Panc1 (cell line): ENCODE measurements around the gene CDK8. TPM values are rescaled to one million over a fixed set of nuclear protein-coding genes. Genes with fewer than 3 reads are reported as not detected.

ENCODE experiments used
- ATAC-seq: fragments of 200-7000 bp; cut with Tn5 transposase; 2 replicates; pipeline ENCODE4 v1.9.1; 2020; ENCODE audit warnings: mild to moderate bottlenecking, moderate library complexity
- BruUV-seq: library from RNA; stranded (reverse); fragments of 400-500 nt; replicated peaks from 2 replicates; lab custom pipeline; 2021; lab: Mats Ljungman, UMichigan
- CTCF ChIA-PET: fragments of 300-600 bp; sonication (Branson Sonifier 250); formaldehyde crosslinking; loops from one replicate; lab custom pipeline; 2022; ENCODE audit warnings: antibody characterized with exemption; lab: Charles Lee
- POLR2A ChIA-PET: fragments of 300-600 bp; sonication (Branson Sonifier 250); formaldehyde crosslinking; loops from one replicate; lab custom pipeline; 2022; ENCODE audit warnings: antibody characterized with exemption; lab: Charles Lee
- DNase-seq: peaks from one replicate; pipeline ENCODE4 v3.0.0-alpha.2; 2010; ENCODE audit warnings: low read depth, low spot score
- H3K27ac ChIP-seq: 2 replicates; pipeline ENCODE4 v1.5.1; 2011; ENCODE audit warnings: mild to moderate bottlenecking, low read length, inconsistent platforms
- H3K27me3 ChIP-seq: fragments of 200-500 bp; sonication (Bioruptor generic); 2 replicates; pipeline ENCODE4 v1.6.0; 2014; ENCODE audit warnings: low read length, inconsistent platforms; ENCODE audit not compliant: control insufficient read depth, insufficient read depth
- H3K36me3 ChIP-seq: fragments of 200-500 bp; sonication (Bioruptor generic); 2 replicates; pipeline ENCODE4 v1.5.1; 2014; ENCODE audit warnings: inconsistent platforms, mild to moderate bottlenecking, low read length, moderate library complexity; ENCODE audit not compliant: control insufficient read depth, insufficient read depth
- H3K4me1 ChIP-seq: 2 replicates; pipeline ENCODE4 v1.5.1; 2011; ENCODE audit warnings: inconsistent platforms, mild to moderate bottlenecking, low read length, moderate library complexity; ENCODE audit not compliant: control insufficient read depth, insufficient read depth
- H3K4me3 ChIP-seq, 2 experiments: 2 replicates each; pipeline ENCODE4 v1.5.1; 2011 to 2012; ENCODE audit warnings: low read depth in 2 of 2, low read length in 2 of 2, mild to moderate bottlenecking in 2 of 2, inconsistent platforms in 1 of 2, moderate library complexity in 1 of 2
- H3K9me3 ChIP-seq: fragments of 200-500 bp; sonication (Bioruptor generic); 2 replicates; pipeline ENCODE4 v1.5.1; 2014; ENCODE audit warnings: low read depth, mild to moderate bottlenecking, inconsistent platforms, low read length, moderate library complexity; ENCODE audit not compliant: control insufficient read depth, insufficient read depth
- CTCF ChIP-seq: fragments of 450-650 bp; IDR thresholded peaks from 2 replicates; pipeline ENCODE4 v1.5.1; 2017; ENCODE audit warnings: mild to moderate bottlenecking
- POLR2AphosphoS5 ChIP-seq: IDR thresholded peaks from 2 replicates; pipeline ENCODE4 v1.6.1; 2012; ENCODE audit warnings: mild to moderate bottlenecking, low read depth, low read length, moderate library complexity
- REST ChIP-seq, 2 experiments: IDR thresholded peaks; 2 replicates each; pipeline ENCODE4 v1.6.1; 2011 to 2012; ENCODE audit warnings: low read depth in 2 of 2, control low read depth in 1 of 2, low read length in 1 of 2, mild to moderate bottlenecking in 1 of 2, moderate library complexity in 1 of 2; ENCODE audit not compliant: insufficient read depth in 1 of 2
- SIN3A ChIP-seq: IDR thresholded peaks from 2 replicates; pipeline ENCODE4 v1.6.1; 2012; ENCODE audit warnings: low read depth, mild to moderate bottlenecking, low read length, moderate library complexity, borderline replicate concordance; ENCODE audit not compliant: insufficient read depth
- TCF7L2 ChIP-seq: IDR thresholded peaks from 2 replicates; pipeline ENCODE4 v1.6.1; 2011; ENCODE audit warnings: mild to moderate bottlenecking, low read depth, low read length, inconsistent platforms
- in situ Hi-C: cut with HindIII; loops from 2 replicates; pipeline ENCODE4 v1.10.0; 2016; ENCODE audit warnings: low sequenced_read_pairs, low pct_unique_long_range_greater_than_20kb
- intact Hi-C: fragments of 100-400 bp; cut with micrococcal nuclease; formaldehyde crosslinking; loops from one replicate; pipeline ENCODE4 v1.10.0; 2022; ENCODE audit not compliant: unreplicated experiment
- total RNA-seq: library from RNA; stranded (reverse); gene quantifications from one replicate; pipeline ENCODE4 v1.2.1, GENCODE V29; 2021; ENCODE audit not compliant: unreplicated experiment

CDK8 gene
- total RNA-seq, 1 experiment from 2014 or later = 14.9 TPM

- DNase-seq = no peak
Observed at GRCh38 chr13:26295812-26296211, 41.9 kb downstream of the CDK8 start.

GRCh38 chr13:26299168-26299750, 45.3 kb downstream of the CDK8 start:
- H3K4me1 ChIP-seq = 0 out of 2 replicates have a peak, but pooled peaks cover 4% of the 10 kb centered on the region
- H3K27me3 ChIP-seq = no peaks in the 10 kb centered on the region
- POLR2A ChIA-PET = no interaction called here
- H3K27ac ChIP-seq = no peak overlapping the region
- CTCF ChIA-PET = no interaction called here
- in situ Hi-C loops = no loop called here
- intact Hi-C loops = no loop called here
- no peaks in the 10 kb centered on the region for H3K36me3 ChIP-seq
- no peaks in the 10 kb centered on the region for H3K9me3 ChIP-seq
- H3K4me3 ChIP-seq = no peak overlapping the region
- no TSS peak for BruUV-seq
- DNase-seq (no peak), ATAC-seq (peak; percentile 70; the same call in 1 of the 2 replicates)
- TF ChIP-seq POLR2AphosphoS5 (no peak), SIN3A (no peak), REST (IDR thresholded peaks at IDR 0.05; ENCODE audit: insufficient read depth in 1 of 2, low read depth in 2 of 2, low read length in 1 of 2) (no peak), TCF7L2 (no peak), CTCF (no peak)

More at GRCh38 chr13:26295812-26296211, 41.9 kb downstream of the CDK8 start:
- Histone ChIP-seq H3K9me3 (no peaks in the 10 kb centered on the region), H3K4me3 (no peak overlapping the region), H3K27ac (no peak overlapping the region), H3K4me1 (0 out of 2 replicates have a peak, but pooled peaks cover 4% of the 10 kb centered on the region), H3K27me3 (no peaks in the 10 kb centered on the region), H3K36me3 (no peaks in the 10 kb centered on the region)
- no TSS peak for BruUV-seq
- ChIA-PET POLR2A (no interaction called here), CTCF (no interaction called here)
- in situ Hi-C loops = no loop called here
- no peak for ATAC-seq
- intact Hi-C loops = no loop called here
- TF ChIP-seq REST (IDR thresholded peaks at IDR 0.05; ENCODE audit: insufficient read depth in 1 of 2, low read depth in 2 of 2, low read length in 1 of 2) (no peak), TCF7L2 (no peak), POLR2AphosphoS5 (no peak), CTCF (no peak)
